Subcutaneous preadipocyte (primary cell): ENCODE measurements around the gene MINAR1. TPM values are rescaled to one million over a fixed set of nuclear protein-coding genes. Genes with fewer than 3 reads are reported as not detected.

Experiments used
- total RNA-seq: library from RNA; depleted of rRNA; stranded (reverse); fragments of >200 nt; gene quantifications from 2 replicates; pipeline ENCODE4 v1.2.3, GENCODE V29; 2012

The MINAR1 gene
- 0.73 and 0.98 TPM in 2 replicates for total RNA-seq

GRCh38 chr15:79431636-79432344 is at the start of gene MINAR1:
MINAR1 (plus strand) TSS chr15:79432336; CDS start chr15:79456148, 23,812 bp downstream.

Other genes starting within 250 kb of the MINAR1 start
- gene ANKRD34C, start 149.6 kb upstream of the MINAR1 start, total RNA-seq = not detected in 2 replicates
- gene TMED3, start 121.2 kb upstream of the MINAR1 start, total RNA-seq = 81.3 and 87.8 TPM in 2 replicates